Upper lobe of right lung (tissue), 1 donor: Measurements from ENCODE around the gene ARID1B. TPM values are rescaled to one million over a fixed set of nuclear protein-coding genes. Genes with fewer than 3 reads are reported as not detected.

ENCODE experiments used
- ATAC-seq: fragments of 200-7000 bp; cut with Tn5 transposase; one replicate; pipeline ENCODE4 v1.9.1; 2020; ENCODE audit warnings: mild to moderate bottlenecking, moderate library complexity
- DNase-seq: peaks from one replicate; pipeline ENCODE4 v3.0.0-alpha.2; 2020
- H3K27ac ChIP-seq: fragments of 200-600 bp; one replicate; pipeline ENCODE4 v1.8.0; 2022
- H3K27me3 ChIP-seq: fragments of 200-600 bp; one replicate; pipeline ENCODE4 v1.8.0; 2022; ENCODE audit warnings: mild to moderate bottlenecking
- H3K36me3 ChIP-seq: fragments of 200-600 bp; one replicate; pipeline ENCODE4 v1.8.0; 2022
- H3K4me1 ChIP-seq: fragments of 200-600 bp; one replicate; pipeline ENCODE4 v1.8.0; 2022
- H3K4me3 ChIP-seq: fragments of 200-600 bp; one replicate; pipeline ENCODE4 v1.8.0; 2022; ENCODE audit warnings: mild to moderate bottlenecking
- H3K9me3 ChIP-seq: fragments of 200-600 bp; one replicate; pipeline ENCODE4 v1.8.0; 2022
- intact Hi-C: fragments of 100-400 bp; cut with DNase I; formaldehyde crosslinking; loops from one replicate; pipeline ENCODE4 v1.11.0; 2022
- total RNA-seq: library from RNA; stranded (reverse); fragmentation: NEBNext Ultra II Directional; extraction: Animal tissue kit (Norgen Biotek cat#: 25700); gene quantifications from one replicate; pipeline ENCODE4 v1.2.1, GENCODE V29; 2021
- TF ChIP-seq, protein P1 (sequence below): fragments of 200-600 bp; IDR thresholded peaks from one replicate; pipeline ENCODE4 v1.8.0; 2022; ENCODE audit warnings: antibody characterized with exemption
- donor health status: DM: no; HTN: yes; CAD: no; lungs with severe emphysema.

ARID1B gene
- total RNA-seq, 1 donor from 2014 or later: 80.4 TPM

- Histone ChIP-seq H3K36me3 (peaks cover 15% of the 10 kb centered on the region), H3K27ac (no peak overlapping the region), H3K4me1 (peaks cover 4% of the 10 kb centered on the region), H3K9me3 (no peaks in the 10 kb centered on the region), H3K27me3 (no peaks in the 10 kb centered on the region), H3K4me3 (no peak overlapping the region)
- DNase-seq: no peak
- no peak for ATAC-seq
- TF ChIP-seq, protein P1, sequence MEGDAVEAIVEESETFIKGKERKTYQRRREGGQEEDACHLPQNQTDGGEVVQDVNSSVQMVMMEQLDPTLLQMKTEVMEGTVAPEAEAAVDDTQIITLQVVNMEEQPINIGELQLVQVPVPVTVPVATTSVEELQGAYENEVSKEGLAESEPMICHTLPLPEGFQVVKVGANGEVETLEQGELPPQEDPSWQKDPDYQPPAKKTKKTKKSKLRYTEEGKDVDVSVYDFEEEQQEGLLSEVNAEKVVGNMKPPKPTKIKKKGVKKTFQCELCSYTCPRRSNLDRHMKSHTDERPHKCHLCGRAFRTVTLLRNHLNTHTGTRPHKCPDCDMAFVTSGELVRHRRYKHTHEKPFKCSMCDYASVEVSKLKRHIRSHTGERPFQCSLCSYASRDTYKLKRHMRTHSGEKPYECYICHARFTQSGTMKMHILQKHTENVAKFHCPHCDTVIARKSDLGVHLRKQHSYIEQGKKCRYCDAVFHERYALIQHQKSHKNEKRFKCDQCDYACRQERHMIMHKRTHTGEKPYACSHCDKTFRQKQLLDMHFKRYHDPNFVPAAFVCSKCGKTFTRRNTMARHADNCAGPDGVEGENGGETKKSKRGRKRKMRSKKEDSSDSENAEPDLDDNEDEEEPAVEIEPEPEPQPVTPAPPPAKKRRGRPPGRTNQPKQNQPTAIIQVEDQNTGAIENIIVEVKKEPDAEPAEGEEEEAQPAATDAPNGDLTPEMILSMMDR: no peak
- intact Hi-C loops: no loop called here
Observed at GRCh38 chr6:157162766-157163433, 385.7 kb downstream of the ARID1B start.

GRCh38 chr6:157163434-157164159, 386.4 kb downstream of the ARID1B start:
- no peak for DNase-seq

GRCh38 chr6:157164972-157165371, 387.8 kb downstream of the ARID1B start:
- intact Hi-C loops: no loop called here
- Histone ChIP-seq H3K4me3 (no peak overlapping the region), H3K4me1 (no peaks in the 10 kb centered on the region), H3K27ac (no peak overlapping the region), H3K27me3 (no peaks in the 10 kb centered on the region), H3K9me3 (no peaks in the 10 kb centered on the region), H3K36me3 (peaks cover 31% of the 10 kb centered on the region)
- TF ChIP-seq, protein P1: no peak
- DNase-seq: no peak
- no peak for ATAC-seq

More at GRCh38 chr6:157163434-157164159, 386.4 kb downstream of the ARID1B start:
- TF ChIP-seq, protein P1: no peak
- H3K27ac ChIP-seq: no peak overlapping the region
- H3K27me3 ChIP-seq: no peaks in the 10 kb centered on the region
- no peak overlapping the region for H3K4me3 ChIP-seq
- peaks cover 4% of the 10 kb centered on the region for H3K4me1 ChIP-seq
- intact Hi-C loops: no loop called here
- H3K36me3 ChIP-seq: peaks cover 22% of the 10 kb centered on the region
- ATAC-seq: peak; percentile 23
- no peaks in the 10 kb centered on the region for H3K9me3 ChIP-seq

DNA sequence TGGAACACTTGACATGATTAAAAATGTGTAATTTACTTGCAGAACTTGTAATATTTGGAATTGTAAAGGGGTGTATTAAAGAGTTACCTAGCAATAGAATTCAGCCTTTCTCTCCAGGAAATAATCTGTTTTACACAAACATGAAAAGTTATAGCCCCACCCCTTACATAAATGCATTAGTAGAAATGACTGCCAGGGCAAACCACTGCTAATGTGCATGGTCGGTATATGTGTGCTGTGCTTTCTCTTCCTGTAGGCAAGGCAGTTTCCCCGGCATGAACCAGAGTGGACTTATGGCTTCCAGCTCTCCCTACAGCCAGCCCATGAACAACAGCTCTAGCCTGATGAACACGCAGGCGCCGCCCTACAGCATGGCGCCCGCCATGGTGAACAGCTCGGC, 389.6 kb downstream of the ARID1B start:
- Histone ChIP-seq H3K27ac (no peak overlapping the region), H3K27me3 (no peaks in the 10 kb centered on the region), H3K4me1 (no peaks in the 10 kb centered on the region), H3K36me3 (peaks cover 31% of the 10 kb centered on the region), H3K4me3 (no peak overlapping the region), H3K9me3 (no peaks in the 10 kb centered on the region)
- ATAC-seq (no peak), DNase-seq (no peak)
- intact Hi-C loops: no loop called here
- TF ChIP-seq, protein P1: no peak

- intact Hi-C loops: no loop called here
- Histone ChIP-seq H3K27ac (no peak overlapping the region), H3K36me3 (peaks cover 39% of the 10 kb centered on the region), H3K27me3 (no peaks in the 10 kb centered on the region), H3K9me3 (no peaks in the 10 kb centered on the region), H3K4me3 (no peak overlapping the region), H3K4me1 (no peaks in the 10 kb centered on the region)
- TF ChIP-seq, protein P1: no peak
- ATAC-seq (no peak), DNase-seq (no peak)
Observed at GRCh38 chr6:157167837-157168236, 390.7 kb downstream of the ARID1B start.
